ENCODE results near the gene LITAF. TPM values are rescaled to one million over a fixed set of nuclear protein-coding genes. Genes with fewer than 3 reads are reported as not detected.

LITAF gene
- total RNA-seq, 1 donor from 2014 or later: 124 TPM

GRCh38 chr16:11499295-11500089 lies 87.2 kb downstream of the LITAF start:
- Mint-ChIP-seq H3K27ac (no peak overlapping the region), H3K27me3 (no peaks in the 10 kb centered on the region), H3K9me3 (no peaks in the 10 kb centered on the region), H3K36me3 (ENCODE audit: low read depth) (no peaks in the 10 kb centered on the region), H3K4me1 (peaks cover 26% of the 10 kb centered on the region), H3K4me3 (no peak overlapping the region)
- DNase-seq: no peak
- CTCF ChIA-PET: no interaction called here
- intact Hi-C loops (cut with micrococcal nuclease): no loop called here
- TF ChIP-seq CTCF (IDR thresholded peaks at IDR 0.05): no peak
- ATAC-seq (ENCODE audit: low read depth): peak; percentile 37
- POLR2A ChIA-PET: interaction anchor here (1.1 kb wide), 1 partner anchor 73 kb away, joined by 11 read pairs; no protein-coding TSS in a partner anchor

GRCh38 chr16:11498683-11499082 lies 88.0 kb downstream of the LITAF start:
- CTCF ChIA-PET: interaction anchor here (1.5 kb wide), 1 partner anchor 33 kb away, joined by 3 read pairs; no protein-coding TSS in a partner anchor
- intact Hi-C loops (cut with micrococcal nuclease): no loop called here

GRCh38 chr16:11497851-11498289 lies 88.8 kb downstream of the LITAF start:
- no peaks in the 10 kb centered on the region for H3K27me3 Mint-ChIP-seq
- TF ChIP-seq CTCF (IDR thresholded peaks at IDR 0.05): no peak
- no peaks in the 10 kb centered on the region for H3K36me3 Mint-ChIP-seq (ENCODE audit: low read depth)
- H3K4me3 Mint-ChIP-seq: no peak overlapping the region
- ChIA-PET POLR2A (interaction anchor here (0.6 kb wide), 2 partner anchors 34 to 89 kb away, joined by 4 to 6 read pairs; no protein-coding TSS in a partner anchor), CTCF (interaction anchor here (0.7 to 1.5 kb wide), 2 partner anchors 34 to 294 kb away, joined by 3 to 4 read pairs; no protein-coding TSS in a partner anchor)
- peaks cover 2% of the 10 kb centered on the region for H3K9me3 Mint-ChIP-seq
- peaks cover 26% of the 10 kb centered on the region for H3K4me1 Mint-ChIP-seq
- H3K27ac Mint-ChIP-seq: no peak overlapping the region
- ATAC-seq (ENCODE audit: low read depth): no peak
- intact Hi-C loops (cut with micrococcal nuclease): no loop called here
- DNase-seq: no peak

More at GRCh38 chr16:11498683-11499082, 88.0 kb downstream of the LITAF start:
- Mint-ChIP-seq H3K27me3 (no peaks in the 10 kb centered on the region), H3K4me3 (no peak overlapping the region), H3K4me1 (peaks cover 26% of the 10 kb centered on the region), H3K27ac (no peak overlapping the region), H3K36me3 (ENCODE audit: low read depth) (no peaks in the 10 kb centered on the region), H3K9me3 (no peaks in the 10 kb centered on the region)
- ATAC-seq (ENCODE audit: low read depth) (no peak), DNase-seq (no peak)
- no peak for TF ChIP-seq CTCF (IDR thresholded peaks at IDR 0.05)
- POLR2A ChIA-PET: no interaction called here

Other genes starting within 250 kb of the LITAF start
- 8.1 TPM in 2 replicates for gene RMI2, start 241.5 kb downstream of the LITAF start, total RNA-seq
- gene SNN, start 81.5 kb upstream of the LITAF start, total RNA-seq: 31.9 and 32.1 TPM in 2 replicates
- gene TXNDC11, start 155.9 kb upstream of the LITAF start, total RNA-seq: 54.3 and 63.2 TPM in 2 replicates
- 143 and 163 TPM in 2 replicates for gene ZC3H7A, start 210.3 kb upstream of the LITAF start, total RNA-seq

Data from activated B cell treated with CpG ODN at 0.5 μM for 24 hours (primary cell).